K562 treated with DMSO at 1 percent for 4 hours (cell line): ENCODE measurements around the gene INSR. TPM values are rescaled to one million over a fixed set of nuclear protein-coding genes. Genes with fewer than 3 reads are reported as not detected.

Experiments
- total RNA-seq: library from RNA; unstranded; fragments of 300-600 nt; gene quantifications from 2 replicates; pipeline ENCODE4 v1.2.3, GENCODE V29; 2022; ENCODE audit not compliant: insufficient read depth

Gene INSR
- total RNA-seq, result 0.12 and 0.25 TPM in 2 replicates

DNA sequence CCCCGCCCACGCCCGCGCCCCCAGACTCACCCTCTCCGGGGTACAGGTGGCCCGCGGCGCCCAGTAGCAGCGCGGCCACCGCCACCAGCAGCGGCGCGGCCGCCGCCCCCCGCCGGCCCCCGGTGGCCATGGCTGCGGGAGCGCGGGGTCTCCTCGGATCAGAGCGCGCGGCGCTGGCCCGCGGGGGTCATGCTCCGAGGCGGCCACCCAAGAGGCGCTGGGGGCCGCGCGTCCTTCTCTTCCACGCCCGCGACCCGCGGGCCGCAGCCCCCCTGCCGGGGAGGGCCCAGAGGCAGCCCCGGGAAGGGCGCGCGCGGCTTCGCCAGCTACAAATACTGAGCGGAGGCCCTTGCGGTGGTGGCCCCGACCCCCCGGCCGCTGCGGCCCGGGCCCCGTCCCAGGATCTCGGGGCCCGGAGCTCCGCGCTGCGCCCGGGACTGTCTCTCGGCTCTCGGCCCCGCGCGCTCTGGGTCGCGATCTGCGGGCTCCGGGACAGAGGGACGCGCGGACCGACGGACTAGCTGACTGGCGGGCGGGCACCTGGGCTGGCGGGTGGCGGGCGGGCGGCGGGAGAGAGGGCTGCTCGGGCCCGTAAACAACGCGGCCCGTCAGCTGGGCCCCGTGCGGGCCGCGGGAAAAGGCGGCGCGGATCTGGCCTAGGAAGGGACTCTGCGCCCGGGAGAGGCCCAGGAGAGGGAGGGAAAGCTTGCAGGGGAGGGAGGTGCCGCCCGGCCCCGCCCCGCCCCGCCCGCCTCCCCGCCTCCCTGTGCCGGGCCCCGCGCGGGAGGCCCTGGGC is at the start of gene INSR:
TSS of gene INSR (minus strand) at position 653 of the 796 bp plus-strand sequence. CDS start at position 130, 523 bp downstream.

DNA sequence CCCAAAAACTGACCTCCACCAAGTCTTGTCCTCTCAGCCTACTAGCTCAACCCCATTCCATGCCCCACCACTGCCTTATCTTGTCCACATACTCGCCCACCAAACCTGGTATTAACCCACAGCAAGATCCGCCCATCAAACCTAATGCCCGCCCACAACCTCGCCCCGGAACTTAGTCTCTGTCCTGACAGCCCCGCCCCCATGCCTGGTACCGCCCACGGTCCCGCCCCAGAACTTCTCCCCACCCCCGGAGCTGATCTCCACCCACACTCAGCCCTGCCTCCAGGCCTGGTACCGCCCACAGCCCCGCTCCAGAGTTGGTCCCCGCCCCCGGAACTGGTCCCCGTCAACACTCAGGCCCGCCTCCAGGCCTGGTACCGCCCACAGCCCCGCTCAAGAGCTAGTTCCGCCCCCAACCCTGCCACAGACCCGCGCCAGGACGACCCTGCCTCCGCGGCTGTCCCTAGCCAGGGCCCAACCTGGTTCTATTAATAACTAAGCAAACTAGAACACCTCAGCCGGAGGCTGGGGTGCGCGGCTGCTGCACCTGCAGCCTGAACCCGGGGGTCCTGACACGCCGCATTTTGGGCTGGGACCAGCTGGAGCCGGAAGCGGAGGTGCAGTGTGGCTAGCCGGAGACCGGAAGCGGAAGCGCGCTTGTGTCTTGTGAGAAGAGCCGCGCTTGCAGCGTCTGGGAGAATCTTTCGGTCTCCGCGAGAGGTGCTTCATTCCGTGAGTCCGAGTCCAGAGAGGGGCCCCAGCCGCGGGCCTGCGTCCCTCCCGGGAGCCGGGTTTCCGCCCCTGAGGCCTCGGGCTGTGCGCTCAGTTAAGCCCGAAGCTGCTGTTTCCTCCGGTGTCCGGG is 224.9 kb downstream of the INSR start, which contains the start of gene ZNF557:
TSS of gene ZNF557 (plus strand) at position 662 of the 862 bp plus-strand sequence. CDS start 5,372 bp downstream, outside the sequence.

Other genes starting within 250 kb of the INSR start
- gene MBD3L2, start 245.1 kb downstream of the INSR start, total RNA-seq, result not detected in 2 replicates
- not detected in 2 replicates for gene MBD3L3, start 235.7 kb downstream of the INSR start, total RNA-seq
- 1.1 and 1.7 TPM in 2 replicates for gene ZNF557, start 224.7 kb downstream of the INSR start, total RNA-seq
- gene ARHGEF18, start 54.5 kb upstream of the INSR start, total RNA-seq, result 29.2 and 33.4 TPM in 2 replicates
- gene PEX11G, start 194.6 kb upstream of the INSR start, total RNA-seq, result 2.1 and 5.4 TPM in 2 replicates
- gene ZNF358, start 221.7 kb upstream of the INSR start, total RNA-seq, result 33.5 and 40.3 TPM in 2 replicates
- gene MCOLN1, start 228.2 kb upstream of the INSR start, total RNA-seq, result 17.8 and 26.3 TPM in 2 replicates
- gene PNPLA6, start 241.3 kb upstream of the INSR start, total RNA-seq, result 44.3 and 75.9 TPM in 2 replicates